NCI-H187 (cell line): ENCODE data around the gene CCDC180.
"Not testable (repeated sequence)": the region's sequence is repeated elsewhere in the genome, so short reads cannot be mapped to it uniquely, and the experiment has no call there.

Experiments used
- DNase-seq, 2 experiments: peaks; one replicate each; lab custom pipeline; 2025; lab: John Stamatoyannopoulos, UW

Gene CCDC180

DNA sequence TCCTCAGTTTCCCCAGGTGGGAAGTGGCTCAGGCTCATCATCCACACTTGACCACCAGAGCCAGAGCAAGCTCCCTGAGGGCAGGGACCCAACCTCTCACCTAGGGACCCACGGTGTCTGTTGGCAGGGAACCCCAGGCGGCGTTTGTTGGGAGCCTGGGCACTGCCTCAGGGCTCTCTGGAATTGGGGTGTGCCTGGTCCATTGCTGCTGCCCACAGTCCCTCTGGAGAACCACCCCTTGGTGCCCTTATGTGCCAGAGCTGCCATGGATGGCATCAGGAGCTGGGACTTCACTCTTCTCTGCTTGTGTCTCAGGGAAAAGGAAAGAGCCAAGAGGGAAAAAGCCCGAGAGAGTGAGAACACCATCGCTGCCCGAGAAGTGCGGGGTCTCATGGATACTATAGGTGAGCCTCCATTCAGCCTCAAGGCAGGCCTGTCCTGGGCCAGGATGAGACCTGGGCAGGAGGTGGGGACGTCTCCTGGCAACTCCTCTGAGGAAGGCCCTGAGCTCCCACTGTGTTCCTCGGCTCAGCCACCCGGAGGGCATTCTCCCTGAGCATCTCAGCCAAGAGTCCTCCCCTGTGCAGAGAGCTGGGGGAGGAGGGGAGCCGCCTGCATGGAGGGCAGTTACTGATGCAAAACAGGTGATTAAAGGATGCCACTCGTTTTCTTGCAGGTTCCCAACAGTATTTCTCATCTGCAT lies 4.5 kb downstream of the CCDC180 start:
- DNase-seq: no peak

DNA sequence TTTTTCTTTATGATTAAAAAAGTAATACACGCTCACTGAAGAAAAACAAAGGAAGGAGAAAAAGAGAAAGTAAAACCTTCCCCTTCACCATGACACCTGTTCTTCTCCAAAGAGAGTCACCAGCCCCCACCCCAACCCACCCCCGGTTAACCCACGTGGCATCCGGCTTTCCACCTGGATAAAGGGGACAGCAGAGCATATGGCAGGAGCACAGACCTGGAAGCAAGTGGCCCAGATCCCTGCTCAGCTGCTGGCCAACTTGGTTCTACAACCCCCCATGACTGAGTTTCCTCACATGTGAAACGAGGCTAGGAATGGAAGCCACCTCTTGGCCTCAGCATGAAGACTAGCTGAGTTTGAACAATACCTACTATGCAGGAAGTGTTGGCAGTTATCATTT lies 5.1 kb downstream of the CCDC180 start:
- DNase-seq: no peak

DNA sequence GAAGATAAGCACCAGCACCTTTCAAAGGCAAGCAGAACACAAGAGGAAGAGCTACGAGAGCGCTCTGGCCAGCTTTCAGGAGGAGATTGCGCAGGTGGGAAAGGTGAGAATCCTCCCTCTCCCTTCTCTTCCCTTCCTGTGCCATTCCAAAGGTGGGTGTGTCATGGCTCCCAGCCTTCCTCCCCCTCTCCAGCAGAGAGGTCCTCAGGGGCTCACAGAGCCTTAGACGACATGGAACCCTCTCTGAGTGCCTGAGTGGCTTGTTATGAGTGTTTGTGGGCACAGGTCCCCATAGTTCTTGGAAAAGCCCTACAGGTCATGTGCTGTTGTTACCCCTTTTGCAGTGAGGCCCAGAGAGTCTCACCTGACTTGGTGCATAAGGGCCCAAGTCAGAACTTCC lies 5.8 kb downstream of the CCDC180 start:
- DNase-seq: no peak

DNA sequence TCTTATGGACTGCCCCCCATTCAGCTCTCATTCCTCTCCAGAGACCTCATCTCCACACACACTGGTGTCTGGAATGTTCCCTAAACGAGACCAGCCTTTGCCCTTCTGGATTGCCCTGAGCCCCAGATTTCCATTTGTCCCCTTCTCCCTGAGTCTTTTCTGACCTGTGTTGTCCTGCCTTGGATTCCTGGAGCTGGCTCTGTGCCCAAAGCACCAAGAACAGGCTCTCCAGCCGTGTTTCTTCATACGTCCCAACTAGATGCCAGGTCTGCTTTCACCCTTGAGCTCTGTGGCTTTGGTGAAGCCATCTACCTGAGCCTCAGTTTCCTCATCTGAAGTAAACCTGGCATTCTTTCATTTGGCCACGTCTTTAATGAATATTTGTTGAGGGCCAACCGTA lies 6.3 kb downstream of the CCDC180 start:
- DNase-seq: no peak

DNA sequence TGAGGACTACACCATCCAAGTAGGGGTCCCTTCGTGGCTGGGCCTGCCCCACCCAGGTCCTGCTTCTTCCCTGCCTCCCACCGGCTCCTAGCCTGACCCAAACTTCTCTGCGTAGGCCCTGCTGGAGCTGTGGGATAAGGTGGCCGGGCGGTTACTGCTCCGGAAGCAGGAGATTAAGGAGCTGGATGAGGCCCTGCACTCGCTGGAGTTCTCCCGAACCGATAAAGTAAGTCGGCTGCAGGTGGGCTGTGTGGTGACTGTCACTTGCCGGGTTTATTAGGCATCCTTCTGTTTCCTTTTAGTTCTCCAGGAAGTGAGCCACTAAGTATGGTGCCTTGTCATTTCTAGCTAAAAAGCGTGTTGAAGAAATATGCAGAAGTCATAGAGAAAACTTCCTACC lies 7.0 kb downstream of the CCDC180 start:
- DNase-seq: no peak

DNA sequence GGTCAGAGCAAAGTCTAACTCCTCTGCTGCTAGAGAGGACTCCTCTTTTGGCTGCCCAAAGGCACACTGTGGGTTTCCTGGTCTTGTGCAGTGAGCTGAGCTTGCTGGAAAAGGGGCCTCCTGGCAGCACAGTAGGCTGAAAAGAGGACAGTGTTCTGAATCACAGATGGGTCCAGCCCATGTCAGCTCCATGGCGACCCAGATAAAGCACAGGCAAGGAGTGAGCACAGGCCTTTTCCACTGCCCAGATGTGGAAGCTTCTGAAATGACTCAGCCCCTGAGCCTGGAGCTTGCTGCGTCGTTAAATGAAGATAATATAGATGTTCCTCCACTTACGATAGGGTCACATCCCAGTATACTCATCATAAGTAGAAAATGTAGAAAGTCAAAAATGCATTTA lies 8.1 kb downstream of the CCDC180 start:
- DNase-seq: no peak

- no peak for DNase-seq
Observed at GRCh38 chr9:97316904-97317303, 9.4 kb downstream of the CCDC180 start.

DNA sequence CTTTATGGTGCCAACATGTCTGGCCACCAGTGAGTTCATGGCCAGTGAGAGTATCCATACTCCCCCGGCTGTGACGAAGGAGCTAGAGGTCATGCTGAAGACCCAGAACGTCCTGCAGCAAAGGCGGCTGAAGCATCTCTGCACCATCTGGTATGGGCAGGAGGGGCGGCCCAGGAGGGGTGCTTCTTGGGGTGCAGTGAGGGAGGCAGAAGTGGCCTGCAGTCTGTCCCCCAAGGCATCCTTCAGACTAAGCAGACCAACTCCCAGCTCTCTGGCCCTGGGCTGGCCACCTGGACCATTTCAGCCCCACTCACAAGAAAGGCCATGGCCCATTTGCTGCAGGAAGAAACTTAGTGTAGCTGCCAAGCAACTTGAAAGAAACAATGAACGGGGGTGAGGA lies 11.0 kb downstream of the CCDC180 start:
- no peak for DNase-seq

DNA sequence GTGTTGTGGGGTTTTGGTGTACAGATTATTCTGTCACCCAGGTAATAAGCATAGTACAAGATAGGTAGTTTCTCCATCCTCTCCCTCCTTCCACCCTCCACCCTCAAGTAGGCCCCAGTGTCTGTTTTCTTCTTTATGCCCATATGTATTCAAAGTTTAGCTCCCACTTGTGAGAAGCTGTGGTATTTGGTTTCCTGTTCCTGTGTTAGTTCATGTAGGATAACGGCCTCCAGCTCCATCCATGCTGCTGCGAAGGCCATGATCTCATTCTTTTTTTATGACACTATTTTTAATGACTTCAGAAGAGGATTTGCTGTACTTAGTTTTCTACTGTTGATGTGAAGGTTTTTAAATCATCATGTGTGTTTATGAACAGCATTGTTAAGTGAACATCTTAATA lies 11.9 kb downstream of the CCDC180 start:
- DNase-seq: no peak

DNA sequence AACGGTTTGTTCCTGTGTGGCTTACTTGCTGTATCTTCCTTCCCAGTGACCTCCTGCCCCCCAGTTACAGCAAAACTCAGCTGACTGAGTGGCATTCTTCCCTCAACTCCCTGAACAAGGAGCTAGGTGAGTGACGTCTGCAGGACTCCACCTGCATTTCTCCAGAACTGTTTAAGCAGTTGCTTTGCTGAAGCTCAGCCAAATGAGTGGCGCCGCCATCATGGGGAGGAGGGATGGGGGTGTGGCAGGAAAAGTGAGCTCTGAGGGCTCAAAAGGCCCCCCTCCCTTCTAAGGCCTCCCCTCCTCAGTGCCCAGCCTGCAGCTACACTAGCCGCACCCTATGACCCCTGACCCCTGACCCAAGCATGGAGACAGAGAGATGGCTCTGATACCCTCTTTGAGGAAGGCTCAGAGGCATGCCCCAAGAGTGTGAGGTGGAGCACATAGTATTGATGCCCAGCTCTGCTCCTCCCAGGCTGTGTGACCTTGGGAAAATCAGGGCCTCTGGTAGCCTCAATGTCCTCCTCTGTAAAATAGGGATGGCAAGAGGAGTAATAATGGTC lies 12.7 kb downstream of the CCDC180 start:
- no peak for DNase-seq

DNA sequence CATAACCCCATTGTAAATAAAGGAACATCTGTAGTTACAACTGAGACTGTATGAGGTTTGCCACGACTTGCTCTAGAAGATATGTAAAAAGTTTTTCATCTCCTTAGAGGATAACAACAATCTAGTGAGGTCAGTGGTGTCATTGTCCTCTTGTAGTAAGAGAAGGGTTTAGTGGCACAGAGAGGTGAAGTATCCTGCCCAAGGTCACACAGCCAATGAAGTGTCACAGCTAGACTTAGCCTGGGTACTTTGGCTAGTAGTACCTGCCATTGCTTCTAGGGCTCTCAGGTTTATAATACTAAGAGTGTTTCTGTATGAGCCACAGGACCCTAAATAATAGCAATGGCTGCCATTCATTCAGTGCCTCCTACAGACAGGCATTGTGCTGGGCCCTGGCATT lies 13.8 kb downstream of the CCDC180 start:
- DNase-seq: no peak

- DNase-seq: no peak
Observed at GRCh38 chr9:97321691-97322090, 14.2 kb downstream of the CCDC180 start.

DNA sequence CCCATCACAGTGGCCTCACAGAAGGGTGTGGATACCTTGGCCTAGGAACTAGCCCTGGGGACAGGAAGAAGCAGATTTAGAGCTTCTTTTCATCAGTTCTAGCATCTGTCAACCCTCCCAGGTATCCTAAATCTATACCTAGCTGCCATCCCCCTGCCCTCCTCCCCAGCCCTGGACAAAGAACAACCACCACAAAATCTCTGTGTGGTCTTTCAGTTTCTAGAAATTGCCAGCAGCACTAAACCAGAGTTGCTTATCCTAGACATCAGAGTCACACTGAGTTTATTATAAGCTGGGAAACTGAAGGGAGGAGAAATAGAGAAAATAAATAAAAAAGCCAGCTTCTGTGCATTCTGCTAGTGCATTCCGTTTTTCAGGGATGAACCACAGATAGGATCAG lies 14.6 kb downstream of the CCDC180 start:
- no peak for DNase-seq

DNA sequence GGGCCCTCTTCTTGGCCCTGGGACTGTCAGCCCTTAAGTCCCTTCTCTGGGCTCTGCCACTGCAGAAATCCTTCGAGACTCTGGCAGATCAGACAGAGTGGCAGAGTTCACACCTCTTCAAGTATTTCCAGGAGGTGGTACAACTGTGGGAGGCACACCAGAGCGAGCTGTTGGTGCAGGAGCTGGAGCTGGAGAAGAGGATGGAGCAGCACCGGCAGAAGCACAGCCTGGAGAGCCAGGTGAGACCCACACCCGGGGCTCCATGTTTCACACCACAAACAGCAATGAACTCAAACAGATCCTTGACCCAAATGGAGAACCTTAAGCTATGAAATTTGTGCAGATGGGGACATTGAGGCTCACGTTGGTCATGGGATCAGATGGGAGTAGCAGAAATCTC lies 17.5 kb downstream of the CCDC180 start:
- DNase-seq: no peak

GRCh38 chr9:97327562-97327961 lies 20.1 kb downstream of the CCDC180 start:
- DNase-seq: no peak

DNA sequence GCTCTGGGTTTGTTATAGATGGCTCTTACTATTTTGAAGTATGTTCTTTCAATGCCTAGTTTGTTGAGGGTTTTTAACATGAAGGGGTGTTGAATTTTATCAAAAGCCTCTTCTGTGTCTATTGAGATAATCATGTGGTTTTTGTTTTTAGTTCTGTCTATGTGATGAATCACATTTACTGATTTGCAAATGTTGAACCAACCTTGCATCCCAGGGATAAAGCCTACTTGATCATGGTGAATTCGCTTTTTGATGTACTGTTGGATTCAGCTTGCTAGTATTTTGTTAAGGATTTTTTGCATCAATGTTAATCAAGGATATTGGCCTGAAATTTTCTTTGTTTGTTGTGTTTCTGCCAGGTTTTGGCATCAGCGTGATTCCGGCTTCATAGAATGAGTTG lies 25.5 kb downstream of the CCDC180 start:
- DNase-seq: no peak

- DNase-seq: not testable (repeated sequence)
Observed at GRCh38 chr9:97335622-97336021, 28.2 kb downstream of the CCDC180 start.

- no peak for DNase-seq
Observed at GRCh38 chr9:97348871-97349270, 41.4 kb downstream of the CCDC180 start.

DNA sequence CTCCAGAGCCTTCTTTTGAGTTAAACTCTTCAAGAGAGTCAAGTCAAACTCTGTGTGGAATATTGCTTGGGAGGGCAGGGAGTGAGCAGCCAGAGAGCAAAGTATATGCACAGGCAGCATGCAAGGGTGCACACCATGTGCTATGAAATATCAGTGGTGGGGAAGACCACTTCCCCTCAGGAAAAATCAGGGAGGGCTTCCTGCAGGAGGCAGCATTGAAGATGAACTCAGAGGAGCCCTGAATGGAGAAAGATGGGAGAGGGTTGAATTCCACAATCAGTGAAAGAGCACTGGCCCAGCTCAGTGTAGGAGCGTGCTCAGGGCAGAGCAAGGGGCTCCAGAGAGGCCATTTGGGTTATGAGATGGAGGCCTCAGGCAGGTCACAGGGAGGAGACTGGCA lies 41.9 kb downstream of the CCDC180 start:
- DNase-seq: no peak

DNA sequence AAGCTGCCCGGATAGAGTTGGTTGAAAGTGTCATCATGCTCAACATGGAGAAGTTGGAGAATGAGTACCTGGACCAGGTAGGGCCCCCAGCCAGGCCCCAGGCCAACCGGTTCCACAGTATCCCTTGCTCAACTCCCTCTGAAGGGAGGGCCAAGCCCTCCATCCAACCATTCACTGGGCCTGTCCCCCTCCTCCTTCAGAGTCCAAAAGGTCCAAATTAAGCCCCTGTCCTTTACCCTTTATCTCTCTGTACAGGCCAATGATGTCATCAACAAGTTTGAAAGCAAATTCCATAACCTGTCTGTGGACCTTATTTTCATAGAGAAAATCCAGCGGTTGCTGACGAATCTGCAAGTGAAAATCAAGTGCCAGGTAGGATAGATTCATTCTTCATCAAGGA lies 47.2 kb downstream of the CCDC180 start:
- no peak for DNase-seq

DNA sequence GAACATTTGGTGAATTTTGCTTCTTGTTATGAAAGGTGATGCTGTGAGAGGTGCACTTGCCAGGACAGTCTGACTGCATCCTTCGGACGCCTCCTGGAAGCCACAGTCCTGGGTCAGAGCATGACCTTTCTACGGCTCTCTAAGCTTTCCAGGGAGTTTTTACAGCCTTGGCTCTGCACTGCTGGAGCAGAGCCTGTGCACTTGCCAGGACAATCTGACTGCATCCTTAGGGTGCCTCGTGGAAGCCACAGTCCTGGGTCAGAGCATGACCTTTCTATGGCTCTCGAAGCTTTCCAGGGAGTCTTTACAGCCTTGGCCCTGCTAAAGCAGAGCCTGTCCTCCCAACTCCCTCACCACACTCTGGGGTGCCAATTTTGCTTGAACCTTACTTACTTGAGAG lies 49.6 kb downstream of the CCDC180 start:
- DNase-seq: no peak
